ENCODE measurements around the gene DMD. TPM values are rescaled to one million over a fixed set of nuclear protein-coding genes. Genes with fewer than 3 reads are reported as not detected.

DMD gene
- total and polyA plus RNA-seq, 2 of the 13 experiments (the other 11 are each of a cell fraction or from before 2014, with no cell fraction given) = 17.6 to 25.9 TPM

- H3K4me1 ChIP-seq (ENCODE audit: insufficient read depth, low read length) = no peaks in the 10 kb centered on the region
- ChIA-PET POLR2A (no interaction called here), CTCF (ENCODE audit: low intra/inter-chr PET ratio, low total read pairs) (no interaction called here)
- no peak overlapping the region for H3K4me3 ChIP-seq (replicated peaks in 1 of 3; ENCODE audit: insufficient read depth in 1 of 3, low read depth in 2 of 3, low read length in 3 of 3)
- H3K27me3 ChIP-seq (ENCODE audit: control insufficient read depth in 1 of 2, insufficient read depth in 2 of 2, low read length in 2 of 2) = no peaks in the 10 kb centered on the region
- H4K20me1 ChIP-seq (ENCODE audit: insufficient read depth, low read length) = no peaks in the 10 kb centered on the region
- H3K27ac ChIP-seq (ENCODE audit: extremely low read length, insufficient read depth, low read length) = no peak overlapping the region
- in situ Hi-C loops (cut with HindIII; ENCODE audit: extremely low pct_ligation_motif_present, low pct_unique_long_range_greater_than_20kb) (no loop called here), intact Hi-C loops (cut with micrococcal nuclease; ENCODE audit: unreplicated experiment) (no loop called here)
- no peaks in the 10 kb centered on the region for H3K79me2 ChIP-seq (ENCODE audit: insufficient read depth, low read length)
- no peak overlapping the region for H3K9ac ChIP-seq (ENCODE audit: insufficient read depth, low read depth, low read length)
- ATAC-seq = no peak
- WGBS (ENCODE audit: low lambda C conversion rate) = 52% methylated on average over 5 of the region's 7 CpGs
- H2AFZ ChIP-seq (ENCODE audit: low read length) = no peak overlapping the region
- H3K36me3 ChIP-seq (replicated peaks in 1 of 2; ENCODE audit: control insufficient read depth in 1 of 2, insufficient read depth in 2 of 2, low read length in 2 of 2) = no peaks in the 10 kb centered on the region
- FAIRE-seq = no peak
- no peak for DNase-seq (ENCODE audit: low spot score)
- no peaks in the 10 kb centered on the region for H3K9me3 ChIP-seq (ENCODE audit: low read length)
- no TSS peak for BruUV-seq (replicated peaks)
- H3K4me2 ChIP-seq (ENCODE audit: low read depth, low read length) = no peak overlapping the region
- TF ChIP-seq, protein P1, sequence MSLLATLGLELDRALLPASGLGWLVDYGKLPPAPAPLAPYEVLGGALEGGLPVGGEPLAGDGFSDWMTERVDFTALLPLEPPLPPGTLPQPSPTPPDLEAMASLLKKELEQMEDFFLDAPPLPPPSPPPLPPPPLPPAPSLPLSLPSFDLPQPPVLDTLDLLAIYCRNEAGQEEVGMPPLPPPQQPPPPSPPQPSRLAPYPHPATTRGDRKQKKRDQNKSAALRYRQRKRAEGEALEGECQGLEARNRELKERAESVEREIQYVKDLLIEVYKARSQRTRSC (CRISPR knock-in tag; IDR thresholded peaks at IDR 0.05; ENCODE audit: low read depth) = no peak
- TF ChIP-seq GLMP (CRISPR knock-in tag; IDR thresholded peaks at IDR 0.05; ENCODE audit: borderline replicate concordance) (no peak), FOXP4 (CRISPR knock-in tag; IDR thresholded peaks at IDR 0.05) (no peak), ZNF160 (CRISPR knock-in tag; IDR thresholded peaks at IDR 0.05) (no peak), ZNF800 (CRISPR knock-in tag; IDR thresholded peaks at IDR 0.05) (no peak), KLF12 (CRISPR knock-in tag; IDR thresholded peaks at IDR 0.05; ENCODE audit: borderline replicate concordance) (no peak), TBP (CRISPR knock-in tag; IDR thresholded peaks at IDR 0.05) (no peak), ZNF614 (CRISPR knock-in tag; IDR thresholded peaks at IDR 0.05; ENCODE audit: borderline replicate concordance) (no peak), ZNF207 (IDR thresholded peaks at IDR 0.05; ENCODE audit: borderline replicate concordance) (no peak)
- TF ChIP-seq, protein P2, sequence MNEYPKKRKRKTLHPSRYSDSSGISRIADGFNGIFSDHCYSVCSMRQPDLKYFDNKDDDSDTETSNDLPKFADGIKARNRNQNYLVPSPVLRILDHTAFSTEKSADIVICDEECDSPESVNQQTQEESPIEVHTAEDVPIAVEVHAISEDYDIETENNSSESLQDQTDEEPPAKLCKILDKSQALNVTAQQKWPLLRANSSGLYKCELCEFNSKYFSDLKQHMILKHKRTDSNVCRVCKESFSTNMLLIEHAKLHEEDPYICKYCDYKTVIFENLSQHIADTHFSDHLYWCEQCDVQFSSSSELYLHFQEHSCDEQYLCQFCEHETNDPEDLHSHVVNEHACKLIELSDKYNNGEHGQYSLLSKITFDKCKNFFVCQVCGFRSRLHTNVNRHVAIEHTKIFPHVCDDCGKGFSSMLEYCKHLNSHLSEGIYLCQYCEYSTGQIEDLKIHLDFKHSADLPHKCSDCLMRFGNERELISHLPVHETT (CRISPR knock-in tag; conservative IDR thresholded peaks at IDR 0.05) = no peak
- TF ChIP-seq, protein P3, sequence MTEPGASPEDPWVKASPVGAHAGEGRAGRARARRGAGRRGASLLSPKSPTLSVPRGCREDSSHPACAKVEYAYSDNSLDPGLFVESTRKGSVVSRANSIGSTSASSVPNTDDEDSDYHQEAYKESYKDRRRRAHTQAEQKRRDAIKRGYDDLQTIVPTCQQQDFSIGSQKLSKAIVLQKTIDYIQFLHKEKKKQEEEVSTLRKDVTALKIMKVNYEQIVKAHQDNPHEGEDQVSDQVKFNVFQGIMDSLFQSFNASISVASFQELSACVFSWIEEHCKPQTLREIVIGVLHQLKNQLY (CRISPR knock-in tag; IDR thresholded peaks at IDR 0.05) = no peak
- TF ChIP-seq, protein P4, sequence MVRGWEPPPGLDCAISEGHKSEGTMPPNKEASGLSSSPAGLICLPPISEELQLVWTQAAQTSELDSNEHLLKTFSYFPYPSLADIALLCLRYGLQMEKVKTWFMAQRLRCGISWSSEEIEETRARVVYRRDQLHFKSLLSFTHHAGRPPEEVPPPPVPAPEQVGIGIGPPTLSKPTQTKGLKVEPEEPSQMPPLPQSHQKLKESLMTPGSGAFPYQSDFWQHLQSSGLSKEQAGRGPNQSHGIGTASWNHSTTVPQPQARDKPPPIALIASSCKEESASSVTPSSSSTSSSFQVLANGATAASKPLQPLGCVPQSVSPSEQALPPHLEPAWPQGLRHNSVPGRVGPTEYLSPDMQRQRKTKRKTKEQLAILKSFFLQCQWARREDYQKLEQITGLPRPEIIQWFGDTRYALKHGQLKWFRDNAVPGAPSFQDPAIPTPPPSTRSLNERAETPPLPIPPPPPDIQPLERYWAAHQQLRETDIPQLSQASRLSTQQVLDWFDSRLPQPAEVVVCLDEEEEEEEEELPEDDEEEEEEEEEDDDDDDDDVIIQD (CRISPR knock-in tag; IDR thresholded peaks at IDR 0.05; ENCODE audit: low read depth) = no peak
- TF ChIP-seq, protein P5, sequence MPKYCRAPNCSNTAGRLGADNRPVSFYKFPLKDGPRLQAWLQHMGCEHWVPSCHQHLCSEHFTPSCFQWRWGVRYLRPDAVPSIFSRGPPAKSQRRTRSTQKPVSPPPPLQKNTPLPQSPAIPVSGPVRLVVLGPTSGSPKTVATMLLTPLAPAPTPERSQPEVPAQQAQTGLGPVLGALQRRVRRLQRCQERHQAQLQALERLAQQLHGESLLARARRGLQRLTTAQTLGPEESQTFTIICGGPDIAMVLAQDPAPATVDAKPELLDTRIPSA (CRISPR knock-in tag; IDR thresholded peaks at IDR 0.05; ENCODE audit: borderline replicate concordance) = no peak
Observed at GRCh38 chrX:32293962-32294700, 917.2 kb downstream of the DMD start.

Measured in HepG2 (cell line).